Adipocyte (in vitro differentiated cells): ENCODE data around the gene CDKN1C.

Source experiments
- DNase-seq: peaks from one replicate; pipeline ENCODE4 v3.0.0-alpha.2; 2015; ENCODE audit warnings: low read depth
- H3K27me3 ChIP-seq: replicated peaks from 2 replicates; pipeline ENCODE4 v1.7.0; 2013; ENCODE audit warnings: mild to moderate bottlenecking, low read length, moderate library complexity; ENCODE audit not compliant: control insufficient read depth, insufficient read depth
- H3K36me3 ChIP-seq: 2 replicates; pipeline ENCODE4 v1.7.0; 2013; ENCODE audit warnings: low read length, mild to moderate bottlenecking, moderate library complexity; ENCODE audit not compliant: control insufficient read depth, insufficient read depth, severe bottlenecking
- H3K4me1 ChIP-seq: 2 replicates; pipeline ENCODE4 v1.7.0; 2013; ENCODE audit warnings: mild to moderate bottlenecking, low read length, moderate library complexity; ENCODE audit not compliant: control insufficient read depth, insufficient read depth
- H3K4me3 ChIP-seq: 2 replicates; pipeline ENCODE4 v1.7.0; 2013; ENCODE audit warnings: mild to moderate bottlenecking, low read length, moderate library complexity
- H3K9ac ChIP-seq: 2 replicates; pipeline ENCODE4 v1.7.0; 2013; ENCODE audit warnings: mild to moderate bottlenecking, low read length, moderate library complexity
- H3K9me3 ChIP-seq: 2 replicates; pipeline ENCODE4 v1.7.0; 2013; ENCODE audit warnings: mild to moderate bottlenecking, low read length, moderate library complexity; ENCODE audit not compliant: control insufficient read depth

The CDKN1C gene

GRCh38 chr11:2885678-2886081 lies at the start of gene CDKN1C:
CDKN1C (minus strand) TSS chr11:2885775; CDS start chr11:2885456, 319 bp downstream.
- peak within 1 kb of the TSS; percentile 86 for H3K4me3 ChIP-seq
- no peaks in the 10 kb centered on the region for H3K27me3 ChIP-seq
- no peaks in the 10 kb centered on the region for H3K36me3 ChIP-seq
- peak; percentile 91 for DNase-seq
- H3K9me3 ChIP-seq, result no peaks in the 10 kb centered on the region
- H3K9ac ChIP-seq, result peak within 1 kb of the TSS; percentile 87
- H3K4me1 ChIP-seq, result peaks cover 18% of the 10 kb centered on the region

DNA sequence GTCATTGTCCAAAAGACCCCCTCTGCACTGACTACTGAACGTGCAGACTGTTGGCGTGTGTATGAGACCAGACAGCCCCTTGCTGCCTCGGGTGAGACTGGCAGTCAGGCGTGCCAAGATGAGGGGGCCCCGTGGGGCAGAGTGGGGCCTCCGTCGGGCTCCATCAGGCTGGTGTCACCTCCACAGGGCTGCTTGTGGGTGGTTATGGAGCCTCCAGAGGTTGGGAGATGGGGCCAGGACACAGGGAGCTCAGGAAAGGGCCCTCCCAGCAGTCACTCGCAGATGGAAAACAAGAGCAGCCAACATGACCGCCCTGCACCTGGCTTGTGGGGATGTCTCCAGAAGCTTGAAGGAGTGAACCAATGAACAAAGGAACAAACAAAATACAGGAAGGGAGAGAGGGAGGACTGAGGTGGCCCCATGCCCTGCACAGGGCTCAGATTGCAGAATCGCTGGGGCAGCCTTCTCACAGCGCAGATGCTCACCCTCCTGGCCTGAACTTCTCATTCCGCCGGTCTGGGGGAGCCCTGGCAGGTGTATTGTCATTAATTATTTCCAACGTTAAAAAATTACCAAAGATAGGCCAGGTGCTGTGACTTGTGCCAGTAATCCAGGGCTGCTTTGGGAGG lies 49.1 kb upstream of the CDKN1C start:
- H3K4me1 ChIP-seq, result peaks cover 8% of the 10 kb centered on the region
- DNase-seq, result no peak
- H3K9ac ChIP-seq, result no peak overlapping the region
- no peaks in the 10 kb centered on the region for H3K36me3 ChIP-seq
- no peaks in the 10 kb centered on the region for H3K27me3 ChIP-seq
- peaks cover 12% of the 10 kb centered on the region for H3K9me3 ChIP-seq
- no peak overlapping the region for H3K4me3 ChIP-seq

DNA sequence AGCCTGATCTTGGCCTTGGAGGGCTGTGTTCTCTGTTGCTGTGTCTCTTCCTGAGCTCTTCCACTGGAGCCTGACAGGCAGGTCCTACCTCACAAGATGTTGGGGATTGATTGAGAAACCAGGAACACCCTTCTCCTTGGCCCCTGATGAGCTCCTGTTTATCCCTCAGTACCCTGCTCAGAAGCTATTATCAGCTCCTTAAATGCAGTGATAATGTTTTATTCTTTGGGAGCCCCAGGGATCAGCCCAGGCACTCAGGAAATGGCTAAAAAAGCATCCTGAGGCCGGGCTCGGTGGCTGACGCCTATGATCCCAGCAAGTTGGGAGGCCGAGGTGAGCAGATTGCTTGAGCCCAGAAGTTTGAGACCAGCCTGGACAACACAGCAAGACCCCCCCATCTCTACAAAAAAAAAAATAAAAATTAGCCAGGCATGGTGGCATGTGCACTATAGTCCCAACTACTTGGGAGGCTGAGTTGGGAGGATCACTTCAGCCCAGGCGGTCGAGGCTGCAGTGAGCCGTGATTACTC lies 48.5 kb upstream of the CDKN1C start:
- Histone ChIP-seq H3K4me1 (peaks cover 9% of the 10 kb centered on the region), H3K27me3 (no peaks in the 10 kb centered on the region), H3K9ac (no peak overlapping the region), H3K9me3 (peaks cover 12% of the 10 kb centered on the region), H3K36me3 (no peaks in the 10 kb centered on the region), H3K4me3 (no peak overlapping the region)
- DNase-seq, result no peak

GRCh38 chr11:2933375-2934020 lies 47.9 kb upstream of the CDKN1C start:
- peak; percentile 59 for DNase-seq
- H3K27me3 ChIP-seq, result no peaks in the 10 kb centered on the region
- no peaks in the 10 kb centered on the region for H3K36me3 ChIP-seq
- peaks cover 9% of the 10 kb centered on the region for H3K4me1 ChIP-seq
- no peak overlapping the region for H3K9ac ChIP-seq
- peaks cover 8% of the 10 kb centered on the region for H3K9me3 ChIP-seq
- H3K4me3 ChIP-seq, result no peak overlapping the region

DNA sequence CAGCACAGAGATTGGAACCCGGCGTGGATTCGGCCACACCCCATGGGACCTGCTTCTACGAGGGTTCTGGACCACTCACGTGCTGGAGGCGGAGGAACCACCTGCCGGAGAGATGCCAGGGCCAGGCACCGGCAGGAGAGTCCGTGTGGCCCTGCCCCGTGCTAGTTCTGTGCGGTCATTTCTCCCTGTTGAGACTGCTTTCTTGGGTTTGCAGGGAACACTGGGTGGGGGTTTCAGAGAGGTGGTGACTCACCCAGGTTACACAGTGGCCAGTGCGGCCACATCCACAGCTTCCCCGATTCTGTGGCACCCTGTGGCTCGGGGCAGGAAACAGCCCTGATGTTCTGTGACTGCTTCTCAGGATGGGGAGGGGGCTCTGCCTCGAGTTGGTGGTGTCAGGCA lies 47.3 kb upstream of the CDKN1C start:
- Histone ChIP-seq H3K36me3 (no peaks in the 10 kb centered on the region), H3K9me3 (peaks cover 5% of the 10 kb centered on the region), H3K4me1 (peaks cover 14% of the 10 kb centered on the region), H3K27me3 (no peaks in the 10 kb centered on the region), H3K4me3 (no peak overlapping the region), H3K9ac (no peak overlapping the region)
- DNase-seq, result no peak

GRCh38 chr11:2931771-2932738 lies 46.5 kb upstream of the CDKN1C start:
- Histone ChIP-seq H3K9me3 (no peaks in the 10 kb centered on the region), H3K4me1 (peaks cover 14% of the 10 kb centered on the region), H3K27me3 (no peaks in the 10 kb centered on the region), H3K36me3 (no peaks in the 10 kb centered on the region), H3K9ac (no peak overlapping the region), H3K4me3 (no peak overlapping the region)
- DNase-seq, result no peak

DNA sequence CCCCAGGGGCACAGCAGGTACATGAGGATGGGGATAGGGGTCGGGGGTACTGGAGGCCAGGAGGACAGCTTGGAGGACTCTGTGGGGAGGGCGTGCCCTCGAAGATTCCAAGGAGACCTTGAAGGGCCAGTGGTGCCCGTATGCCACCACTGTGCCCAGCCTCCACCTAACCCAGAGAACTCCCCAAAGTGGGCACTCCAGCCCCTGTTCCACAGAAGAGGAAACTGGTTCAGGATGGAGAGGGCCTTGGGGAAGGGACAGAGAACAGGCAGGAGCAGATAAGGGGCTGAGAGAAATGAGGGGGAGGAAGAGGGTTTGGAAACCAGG lies 45.8 kb upstream of the CDKN1C start:
- Histone ChIP-seq H3K27me3 (no peaks in the 10 kb centered on the region), H3K4me3 (no peak overlapping the region), H3K9me3 (no peaks in the 10 kb centered on the region), H3K9ac (no peak overlapping the region), H3K36me3 (no peaks in the 10 kb centered on the region), H3K4me1 (peaks cover 14% of the 10 kb centered on the region)
- no peak for DNase-seq

DNA sequence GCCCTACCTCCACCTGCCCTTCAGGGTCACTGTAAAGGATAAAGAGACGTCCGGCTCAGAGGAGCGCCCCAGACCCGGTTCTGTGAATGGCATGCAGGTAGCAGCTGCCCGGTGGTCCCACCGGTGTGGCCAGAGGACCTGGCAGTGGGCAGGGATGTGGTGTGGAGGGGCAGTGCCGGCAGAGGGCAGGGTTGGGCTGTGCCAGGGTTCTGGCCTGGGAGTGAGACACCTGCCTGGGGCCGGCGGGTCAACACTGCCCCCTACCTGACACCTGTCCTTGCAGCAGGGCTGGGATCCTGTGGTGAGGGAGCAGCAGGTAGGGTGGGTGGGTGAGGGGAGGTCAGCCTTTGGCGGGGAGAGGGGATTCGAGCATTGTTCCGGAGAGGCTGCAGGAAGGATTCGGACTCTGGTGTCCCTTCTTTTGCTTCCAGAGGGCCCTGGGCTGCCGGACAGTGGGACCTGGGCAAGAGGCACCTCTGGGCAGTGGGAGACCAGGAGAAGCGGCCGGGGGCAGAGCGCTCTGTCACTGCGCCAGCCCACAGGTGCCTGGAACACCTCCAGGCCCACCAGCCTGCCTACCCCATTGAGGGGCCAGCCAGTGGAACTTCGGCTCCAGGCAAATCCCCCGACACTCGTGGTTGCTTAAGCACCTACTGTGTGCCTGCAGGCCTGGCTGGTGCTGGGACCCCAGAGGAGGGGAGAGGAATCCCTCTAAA lies 45.3 kb upstream of the CDKN1C start:
- H3K27me3 ChIP-seq, result no peaks in the 10 kb centered on the region
- H3K36me3 ChIP-seq, result no peaks in the 10 kb centered on the region
- H3K4me3 ChIP-seq, result peak overlapping the region; percentile 77
- peak overlapping the region; percentile 78 for H3K9ac ChIP-seq
- H3K9me3 ChIP-seq, result no peaks in the 10 kb centered on the region
- no peak for DNase-seq
- peaks cover 14% of the 10 kb centered on the region for H3K4me1 ChIP-seq

GRCh38 chr11:2929950-2930703 lies 44.6 kb upstream of the CDKN1C start:
- peaks cover 14% of the 10 kb centered on the region for H3K4me1 ChIP-seq
- no peaks in the 10 kb centered on the region for H3K36me3 ChIP-seq
- peak; percentile 63 for DNase-seq
- H3K9ac ChIP-seq, result peak overlapping the region; percentile 78
- peak overlapping the region; percentile 77 for H3K4me3 ChIP-seq
- H3K9me3 ChIP-seq, result no peaks in the 10 kb centered on the region
- no peaks in the 10 kb centered on the region for H3K27me3 ChIP-seq

- peak overlapping the region; percentile 78 for H3K9ac ChIP-seq
- no peaks in the 10 kb centered on the region for H3K9me3 ChIP-seq
- peak; percentile 90 for DNase-seq
- peaks cover 20% of the 10 kb centered on the region for H3K4me1 ChIP-seq
- no peaks in the 10 kb centered on the region for H3K27me3 ChIP-seq
- peak overlapping the region; percentile 77 for H3K4me3 ChIP-seq
- H3K36me3 ChIP-seq, result no peaks in the 10 kb centered on the region
Measured at GRCh38 chr11:2929531-2929949, 44.0 kb upstream of the CDKN1C start.
